ENCODE measurements around the gene DENND4C.
"Not testable (repeated sequence)": the region's sequence is repeated elsewhere in the genome, so short reads cannot be mapped to it uniquely, and the experiment has no call there.

DNA sequence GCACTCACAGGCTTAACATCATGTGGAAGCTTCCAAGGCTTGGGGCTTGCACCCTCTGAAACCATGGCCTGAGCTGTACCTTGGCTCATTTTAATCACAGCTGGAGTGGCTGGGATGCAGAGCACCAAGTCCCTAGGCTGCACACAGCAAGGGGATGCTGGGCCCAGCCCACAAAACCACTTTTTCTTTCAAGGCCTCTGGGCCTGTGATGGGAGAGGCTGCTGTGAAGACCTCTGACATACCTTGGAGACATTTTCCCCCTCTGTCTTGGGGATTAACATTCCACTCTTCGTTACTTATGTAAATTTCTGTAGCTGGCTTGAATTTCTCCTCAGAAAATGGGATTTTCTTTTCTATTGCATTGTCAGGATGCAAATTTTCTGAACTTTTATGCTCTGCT lies 20.7 kb downstream of the DENND4C start:
- not testable (repeated sequence) for TF ChIP-seq CTCF (IDR thresholded peaks at IDR 0.05; ENCODE audit: low read length); EZH2 (IDR thresholded peaks at IDR 0.05; ENCODE audit: borderline replicate concordance, low read length)

Data from OCI-LY1 (cell line).